Measurements from ENCODE around the gene FAM131C.
"Not testable (repeated sequence)": the region's sequence is repeated elsewhere in the genome, so short reads cannot be mapped to it uniquely, and the experiment has no call there.

DNA sequence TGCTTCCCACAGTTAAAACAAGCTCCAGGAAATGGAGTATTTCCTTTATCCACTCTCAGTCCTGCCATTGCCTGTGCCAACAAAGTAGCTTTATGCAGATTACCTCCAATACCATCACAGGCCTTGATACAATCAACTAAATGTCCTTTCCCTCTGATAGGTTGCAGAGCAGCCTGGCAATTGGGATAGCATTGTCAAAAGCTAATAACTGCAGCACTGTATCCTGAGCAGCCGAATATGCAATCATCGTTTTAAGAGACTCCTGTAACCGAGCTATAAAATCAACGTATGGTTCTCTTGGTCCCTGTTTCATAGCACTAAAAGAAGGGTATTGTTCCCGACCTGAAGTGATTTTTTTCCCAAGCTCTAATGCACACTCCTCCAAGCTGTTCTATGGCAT, 33.6 kb upstream of the FAM131C start:
- TF ChIP-seq, protein P1, sequence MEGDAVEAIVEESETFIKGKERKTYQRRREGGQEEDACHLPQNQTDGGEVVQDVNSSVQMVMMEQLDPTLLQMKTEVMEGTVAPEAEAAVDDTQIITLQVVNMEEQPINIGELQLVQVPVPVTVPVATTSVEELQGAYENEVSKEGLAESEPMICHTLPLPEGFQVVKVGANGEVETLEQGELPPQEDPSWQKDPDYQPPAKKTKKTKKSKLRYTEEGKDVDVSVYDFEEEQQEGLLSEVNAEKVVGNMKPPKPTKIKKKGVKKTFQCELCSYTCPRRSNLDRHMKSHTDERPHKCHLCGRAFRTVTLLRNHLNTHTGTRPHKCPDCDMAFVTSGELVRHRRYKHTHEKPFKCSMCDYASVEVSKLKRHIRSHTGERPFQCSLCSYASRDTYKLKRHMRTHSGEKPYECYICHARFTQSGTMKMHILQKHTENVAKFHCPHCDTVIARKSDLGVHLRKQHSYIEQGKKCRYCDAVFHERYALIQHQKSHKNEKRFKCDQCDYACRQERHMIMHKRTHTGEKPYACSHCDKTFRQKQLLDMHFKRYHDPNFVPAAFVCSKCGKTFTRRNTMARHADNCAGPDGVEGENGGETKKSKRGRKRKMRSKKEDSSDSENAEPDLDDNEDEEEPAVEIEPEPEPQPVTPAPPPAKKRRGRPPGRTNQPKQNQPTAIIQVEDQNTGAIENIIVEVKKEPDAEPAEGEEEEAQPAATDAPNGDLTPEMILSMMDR (IDR thresholded peaks at IDR 0.05; ENCODE audit: low read depth, low read length): not testable (repeated sequence)
- TF ChIP-seq EZH2phosphoT487 (IDR thresholded peaks at IDR 0.05; ENCODE audit: low read depth): not testable (repeated sequence)

Data from OCI-LY3 (cell line).